Measurements from ENCODE around the gene SMIM33. TPM values are rescaled to one million over a fixed set of nuclear protein-coding genes. Genes with fewer than 3 reads are reported as not detected.

The SMIM33 gene
- total and polyA plus RNA-seq, 9 of the 15 experiments (the other 6 are each of a cell fraction or from before 2014, with no cell fraction given) = not detected

GRCh38 chr5:139422307-139422893 is 48.4 kb upstream of the SMIM33 start (continued):
- TF ChIP-seq MYC (IDR thresholded peaks at IDR 0.05; ENCODE audit: low read depth, low read length) = 0 out of 2 replicates have a peak, but pooled peaks have one; percentile 16
- TF ChIP-seq MYC (CRISPR knock-in tag; IDR thresholded peaks at IDR 0.05; ENCODE audit: borderline replicate concordance, low read depth) = no peak
- peak; percentile 40; the same call in 1 of the 2 replicates for TF ChIP-seq ATF7 (IDR thresholded peaks at IDR 0.05)
- TF ChIP-seq ZNF75A (CRISPR knock-in tag; IDR thresholded peaks at IDR 0.05) = no peak
- TF ChIP-seq JUNB (CRISPR knock-in tag; conservative IDR thresholded peaks at IDR 0.05) = no peak
- no peak for TF ChIP-seq ZNF696 (CRISPR knock-in tag; conservative IDR thresholded peaks at IDR 0.05)
- no peak for TF ChIP-seq PKNOX1 (IDR thresholded peaks at IDR 0.05)
- TF ChIP-seq POLR2B (IDR thresholded peaks at IDR 0.05; ENCODE audit: low read depth, partially characterized antibody) = no peak
- 0 out of 4 replicates have a peak, but pooled peaks of 1 of the 2 experiments have one; percentile 40 for TF ChIP-seq ARNT (IDR thresholded peaks at IDR 0.05)
- TF ChIP-seq TARDBP (IDR thresholded peaks at IDR 0.05) = 0 out of 2 replicates have a peak, but pooled peaks have one; percentile 41
- no peak for TF ChIP-seq SRF (CRISPR knock-in tag; IDR thresholded peaks at IDR 0.05)
- TF ChIP-seq ZNF232 (CRISPR knock-in tag; IDR thresholded peaks at IDR 0.05) = no peak
- no peak for TF ChIP-seq ZC3H4 (CRISPR knock-in tag; IDR thresholded peaks at IDR 0.05; ENCODE audit: borderline replicate concordance)
- TF ChIP-seq RAD21 (CRISPR knock-in tag; conservative IDR thresholded peaks at IDR 0.05 in 1 of 2, IDR thresholded peaks at IDR 0.05 in 1 of 2) = peak; percentile 97 to 99
- TF ChIP-seq JUND (IDR thresholded peaks at IDR 0.05; ENCODE audit: borderline replicate concordance, low read depth, low read length) = peak; percentile 32; the same call in 1 of the 2 replicates
- peak; percentile 38; the same call in 2 of the 3 replicates for TF ChIP-seq JUND (tag; IDR thresholded peaks at IDR 0.05; ENCODE audit: borderline replicate concordance, low read depth, low read length)
- no peak for TF ChIP-seq ZNF197 (CRISPR knock-in tag; IDR thresholded peaks at IDR 0.05; ENCODE audit: low read depth)
- TF ChIP-seq CREB5 (CRISPR knock-in tag; IDR thresholded peaks at IDR 0.05) = no peak
- TF ChIP-seq GABPB2 (CRISPR knock-in tag; conservative IDR thresholded peaks at IDR 0.05) = no peak
- TF ChIP-seq FOXM1 (IDR thresholded peaks at IDR 0.05; ENCODE audit: low read depth) = no peak
- TF ChIP-seq FOXM1 (CRISPR knock-in tag; IDR thresholded peaks at IDR 0.05; ENCODE audit: low read depth) = no peak
- TF ChIP-seq MYNN (IDR thresholded peaks at IDR 0.05) = no peak
- TF ChIP-seq MYNN (CRISPR knock-in tag; IDR thresholded peaks at IDR 0.05) = no peak
- no peak for TF ChIP-seq RFX5 (IDR thresholded peaks at IDR 0.05; ENCODE audit: low read depth, low read length)
- TF ChIP-seq ZNF398 (CRISPR knock-in tag; IDR thresholded peaks at IDR 0.05) = no peak
- no peak for TF ChIP-seq ZNF511 (CRISPR knock-in tag; IDR thresholded peaks at IDR 0.05)

All from K562 (cell line).